ENCODE measurements around the gene PCDHGA8. TPM values are rescaled to one million over a fixed set of nuclear protein-coding genes. Genes with fewer than 3 reads are reported as not detected.
A peak's percentile ranks its signal among the peaks of the same experiment; 100 is the strongest.
"Not testable (repeated sequence)": the region's sequence is repeated elsewhere in the genome, so short reads cannot be mapped to it uniquely, and the experiment has no call there.

The PCDHGA8 gene
- 0.03 TPM for polyA plus RNA-seq (2012; ENCODE audit: low read depth, missing spikeins)

- TF ChIP-seq POLR2A (IDR thresholded peaks at IDR 0.05; ENCODE audit: low read depth, low read length) (no peak), TAF1 (IDR thresholded peaks at IDR 0.05; ENCODE audit: low read depth, low read length) (no peak), POLR2AphosphoS5 (IDR thresholded peaks at IDR 0.05; ENCODE audit: low read depth, low read length) (no peak), POU2F2 (IDR thresholded peaks at IDR 0.05; ENCODE audit: low read depth, low read length) (no peak), SPI1 (IDR thresholded peaks at IDR 0.05; ENCODE audit: low read depth, low read length) (no peak), PAX5 (IDR thresholded peaks at IDR 0.05; ENCODE audit: insufficient read depth, low read length, severe bottlenecking) (no peak)
- DNase-seq (ENCODE audit: insufficient read length, low spot score) (no peak), FAIRE-seq (no peak)
These were observed at the start of gene PCDHGA8 for GRCh38 chr5:141392429-141393198. TSS of gene PCDHGA8 (plus strand) at chr5:141392633. CDS start at chr5:141392814, 181 bp downstream.

GRCh38 chr5:141342773-141343172, 49.7 kb upstream of the PCDHGA8 start:
- DNase-seq (ENCODE audit: insufficient read length, low spot score) (no peak), FAIRE-seq (no peak)
- TF ChIP-seq PAX5 (IDR thresholded peaks at IDR 0.05; ENCODE audit: insufficient read depth, low read length, severe bottlenecking) (no peak), POLR2A (IDR thresholded peaks at IDR 0.05; ENCODE audit: low read depth, low read length) (no peak), POU2F2 (IDR thresholded peaks at IDR 0.05; ENCODE audit: low read depth, low read length) (no peak), SPI1 (IDR thresholded peaks at IDR 0.05; ENCODE audit: low read depth, low read length) (no peak), TAF1 (IDR thresholded peaks at IDR 0.05; ENCODE audit: low read depth, low read length) (no peak), POLR2AphosphoS5 (IDR thresholded peaks at IDR 0.05; ENCODE audit: low read depth, low read length) (no peak)

GRCh38 chr5:141343242-141343952, 49.0 kb upstream of the PCDHGA8 start, which contains the start of gene PCDHGA3:
TSS of gene PCDHGA3 (plus strand) at chr5:141343829. CDS start at chr5:141344034, 205 bp downstream.
- no peak for TF ChIP-seq POLR2A (IDR thresholded peaks at IDR 0.05; ENCODE audit: low read depth, low read length)
- TF ChIP-seq PAX5 (IDR thresholded peaks at IDR 0.05; ENCODE audit: insufficient read depth, low read length, severe bottlenecking): no peak
- TF ChIP-seq SPI1 (IDR thresholded peaks at IDR 0.05; ENCODE audit: low read depth, low read length): no peak
- TF ChIP-seq TAF1 (IDR thresholded peaks at IDR 0.05; ENCODE audit: low read depth, low read length): no peak
- TF ChIP-seq POU2F2 (IDR thresholded peaks at IDR 0.05; ENCODE audit: low read depth, low read length): no peak
- TF ChIP-seq POLR2AphosphoS5 (IDR thresholded peaks at IDR 0.05; ENCODE audit: low read depth, low read length): no peak
- FAIRE-seq (no peak), DNase-seq (ENCODE audit: insufficient read length, low spot score) (no peak)

GRCh38 chr5:141343953-141344463, 48.4 kb upstream of the PCDHGA8 start:
- TF ChIP-seq POLR2AphosphoS5 (IDR thresholded peaks at IDR 0.05; ENCODE audit: low read depth, low read length) (no peak), POU2F2 (IDR thresholded peaks at IDR 0.05; ENCODE audit: low read depth, low read length) (no peak), SPI1 (IDR thresholded peaks at IDR 0.05; ENCODE audit: low read depth, low read length) (no peak), PAX5 (IDR thresholded peaks at IDR 0.05; ENCODE audit: insufficient read depth, low read length, severe bottlenecking) (no peak), TAF1 (IDR thresholded peaks at IDR 0.05; ENCODE audit: low read depth, low read length) (no peak), POLR2A (IDR thresholded peaks at IDR 0.05; ENCODE audit: low read depth, low read length) (no peak)
- FAIRE-seq: no peak
- DNase-seq (ENCODE audit: insufficient read length, low spot score): no peak

GRCh38 chr5:141345327-141345726, 47.1 kb upstream of the PCDHGA8 start:
- DNase-seq (ENCODE audit: insufficient read length, low spot score) (no peak), FAIRE-seq (no peak)
- no peak for TF ChIP-seq SPI1 (IDR thresholded peaks at IDR 0.05; ENCODE audit: low read depth, low read length)
- TF ChIP-seq TAF1 (IDR thresholded peaks at IDR 0.05; ENCODE audit: low read depth, low read length): no peak
- no peak for TF ChIP-seq PAX5 (IDR thresholded peaks at IDR 0.05; ENCODE audit: insufficient read depth, low read length, severe bottlenecking)
- no peak for TF ChIP-seq POLR2AphosphoS5 (IDR thresholded peaks at IDR 0.05; ENCODE audit: low read depth, low read length)
- no peak for TF ChIP-seq POU2F2 (IDR thresholded peaks at IDR 0.05; ENCODE audit: low read depth, low read length)

GRCh38 chr5:141346017-141346416, 46.4 kb upstream of the PCDHGA8 start:
- not testable (repeated sequence) for FAIRE-seq; DNase-seq (ENCODE audit: insufficient read length, low spot score)

- DNase-seq (ENCODE audit: insufficient read length, low spot score): peak; percentile 58
- TF ChIP-seq POU2F2 (IDR thresholded peaks at IDR 0.05; ENCODE audit: low read depth, low read length): no peak
- TF ChIP-seq POLR2AphosphoS5 (IDR thresholded peaks at IDR 0.05; ENCODE audit: low read depth, low read length): no peak
- no peak for TF ChIP-seq POLR2A (IDR thresholded peaks at IDR 0.05; ENCODE audit: low read depth, low read length)
- TF ChIP-seq TAF1 (IDR thresholded peaks at IDR 0.05; ENCODE audit: low read depth, low read length): no peak
- TF ChIP-seq PAX5 (IDR thresholded peaks at IDR 0.05; ENCODE audit: insufficient read depth, low read length, severe bottlenecking): no peak
- TF ChIP-seq SPI1 (IDR thresholded peaks at IDR 0.05; ENCODE audit: low read depth, low read length): no peak
- FAIRE-seq: peak; percentile 45
These were observed 42.4 kb upstream of the PCDHGA8 start, which contains the start of gene PCDHGB1 for GRCh38 chr5:141349917-141350619. TSS of gene PCDHGB1 (plus strand) at chr5:141350099. CDS start at chr5:141350261, 162 bp downstream.

- DNase-seq (ENCODE audit: insufficient read length, low spot score) (no peak), FAIRE-seq (no peak)
- no peak for TF ChIP-seq POU2F2 (IDR thresholded peaks at IDR 0.05; ENCODE audit: low read depth, low read length)
- TF ChIP-seq POLR2AphosphoS5 (IDR thresholded peaks at IDR 0.05; ENCODE audit: low read depth, low read length): no peak
- no peak for TF ChIP-seq POLR2A (IDR thresholded peaks at IDR 0.05; ENCODE audit: low read depth, low read length)
- TF ChIP-seq TAF1 (IDR thresholded peaks at IDR 0.05; ENCODE audit: low read depth, low read length): no peak
- TF ChIP-seq SPI1 (IDR thresholded peaks at IDR 0.05; ENCODE audit: low read depth, low read length): no peak
- no peak for TF ChIP-seq PAX5 (IDR thresholded peaks at IDR 0.05; ENCODE audit: insufficient read depth, low read length, severe bottlenecking)
These were observed 40.8 kb upstream of the PCDHGA8 start for GRCh38 chr5:141351591-141351990.
